NCI-H774 (cell line): ENCODE measurements around the gene CSNK2A3.
"Not testable (repeated sequence)": the region's sequence is repeated elsewhere in the genome, so short reads cannot be mapped to it uniquely, and the experiment has no call there.

Experiments
- DNase-seq: peaks from one replicate; lab custom pipeline; 2025; lab: John Stamatoyannopoulos, UW

Gene CSNK2A3

GRCh38 chr11:11352878-11353277 is at the start of gene CSNK2A3:
Gene CSNK2A3 (minus strand): TSS chr11:11353250. CDS start chr11:11353119, 131 bp downstream.
- not testable (repeated sequence) for DNase-seq

GRCh38 chr11:11401960-11402535 is 49.0 kb upstream of the CSNK2A3 start:
- DNase-seq: no peak

DNA sequence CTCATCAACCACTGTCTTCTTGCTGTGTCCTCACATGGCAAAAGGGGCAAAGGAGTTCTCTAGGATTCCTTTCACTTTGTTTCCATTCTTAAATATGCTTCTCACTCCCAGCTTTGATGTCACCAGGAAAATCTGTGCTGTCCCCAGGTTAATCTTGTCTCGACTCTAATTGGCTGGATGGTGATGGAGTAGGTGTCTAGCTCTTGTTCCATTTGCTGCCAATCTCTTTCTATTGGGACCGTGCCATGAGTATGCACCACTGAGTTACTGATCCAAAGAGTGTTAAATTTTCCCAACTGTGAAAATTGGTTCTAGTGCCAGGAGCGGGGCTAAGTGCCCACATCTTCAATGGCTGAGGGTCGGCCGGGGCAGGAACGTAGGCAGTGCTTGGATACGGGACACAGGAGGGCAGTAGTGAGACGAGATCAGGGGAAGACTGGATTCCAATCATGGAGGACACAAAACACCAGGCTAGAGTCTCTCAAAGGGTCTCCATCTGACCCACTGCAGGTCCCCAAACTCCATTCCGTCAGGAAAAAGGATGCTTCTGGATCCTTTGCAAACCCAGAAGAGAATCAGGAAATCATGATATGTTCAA is 47.7 kb upstream of the CSNK2A3 start:
- DNase-seq: no peak

DNA sequence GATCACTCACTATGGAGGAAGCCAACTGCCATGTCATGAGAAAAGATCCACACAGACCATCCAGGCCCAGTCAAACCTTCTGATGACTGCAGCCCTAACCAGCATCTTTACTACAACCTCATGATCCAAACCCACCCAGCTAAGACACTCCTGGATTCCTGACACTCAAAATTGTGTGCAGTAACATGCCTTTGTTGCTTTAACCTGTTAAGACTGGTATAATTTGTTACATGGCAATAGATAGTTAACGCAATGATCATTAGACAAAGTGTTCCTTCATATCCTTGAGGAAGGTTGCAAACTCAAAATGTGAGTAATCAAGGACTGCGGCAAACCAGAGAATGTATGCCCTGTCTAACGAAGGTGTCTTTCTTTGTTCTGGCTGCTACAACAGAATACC is 47.1 kb upstream of the CSNK2A3 start:
- DNase-seq: no peak

- no peak for DNase-seq
Measured at GRCh38 chr11:11397781-11398180, 44.7 kb upstream of the CSNK2A3 start.

DNA sequence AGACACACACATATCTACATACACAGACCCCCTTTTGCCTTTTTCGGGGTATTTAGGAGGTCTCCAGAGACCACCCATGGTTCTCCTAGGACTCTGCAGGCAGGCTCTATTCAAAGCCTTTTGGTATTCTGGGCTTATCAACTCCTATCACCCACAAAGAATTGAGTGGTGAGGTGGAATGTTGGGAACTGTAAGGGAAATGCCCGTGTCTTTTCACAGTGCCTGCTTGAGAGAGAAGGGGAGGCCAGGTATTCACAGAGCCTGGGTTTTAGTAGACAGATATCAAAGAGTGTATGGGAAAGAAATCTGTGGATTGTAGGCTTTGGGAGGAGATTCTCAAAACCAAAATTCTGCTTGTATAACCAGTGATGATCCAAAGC is 44.0 kb upstream of the CSNK2A3 start:
- DNase-seq: no peak

DNA sequence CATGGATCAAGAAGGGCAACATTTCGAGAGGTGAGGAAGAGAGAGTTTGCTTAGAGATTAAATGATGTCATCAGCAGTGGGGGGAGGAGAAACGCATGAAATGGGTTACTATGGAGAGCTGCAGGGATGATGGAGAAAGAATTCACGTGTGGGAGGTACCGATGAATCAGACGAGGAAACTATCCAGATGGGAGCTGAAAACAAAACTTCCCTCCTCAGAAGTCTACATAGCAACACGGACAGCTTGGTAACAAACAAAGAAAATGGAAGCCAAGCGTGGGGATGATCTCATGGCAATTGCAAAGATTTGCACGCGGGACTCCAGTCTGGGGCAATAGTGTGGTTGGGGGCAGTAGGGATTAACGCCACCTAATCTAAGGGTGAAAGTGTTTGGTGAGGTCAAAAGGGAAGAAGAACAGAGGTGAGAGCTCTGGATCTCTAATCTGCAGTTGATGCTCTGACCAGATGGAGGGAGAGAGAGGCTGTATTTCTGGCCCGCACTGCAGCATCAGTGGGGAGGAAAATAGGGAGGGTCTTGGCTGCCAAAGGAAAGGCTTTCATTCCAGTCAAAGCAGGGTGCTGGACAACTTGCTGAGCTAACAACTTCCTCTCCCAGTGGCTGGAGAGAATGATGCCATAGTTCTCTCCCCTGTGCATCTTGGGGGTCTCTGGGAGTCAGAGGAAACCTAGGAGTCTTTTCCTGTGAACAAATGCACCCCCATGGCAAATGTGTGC is 43.4 kb upstream of the CSNK2A3 start:
- no peak for DNase-seq

GRCh38 chr11:11395126-11395525 is 42.1 kb upstream of the CSNK2A3 start:
- DNase-seq: no peak

DNA sequence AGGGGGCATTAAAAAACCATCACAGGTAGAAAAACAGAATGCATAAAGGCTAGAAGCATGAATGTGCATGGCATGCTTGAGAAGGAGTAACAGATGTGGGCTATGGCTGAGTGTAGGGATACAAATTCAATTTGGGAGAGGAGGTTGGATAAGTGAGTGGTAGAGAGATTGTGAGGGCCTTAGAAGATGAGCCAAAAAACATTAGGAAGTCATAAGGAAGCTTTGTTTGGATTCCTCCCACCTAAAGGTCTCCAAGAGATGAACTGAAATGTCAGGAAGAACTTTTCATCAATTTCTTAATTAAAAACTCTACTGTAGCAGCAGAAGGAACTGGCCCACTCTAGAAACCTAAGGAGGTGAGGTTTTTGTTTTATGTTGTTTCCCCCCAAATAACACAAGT is 41.2 kb upstream of the CSNK2A3 start:
- DNase-seq: no peak

DNA sequence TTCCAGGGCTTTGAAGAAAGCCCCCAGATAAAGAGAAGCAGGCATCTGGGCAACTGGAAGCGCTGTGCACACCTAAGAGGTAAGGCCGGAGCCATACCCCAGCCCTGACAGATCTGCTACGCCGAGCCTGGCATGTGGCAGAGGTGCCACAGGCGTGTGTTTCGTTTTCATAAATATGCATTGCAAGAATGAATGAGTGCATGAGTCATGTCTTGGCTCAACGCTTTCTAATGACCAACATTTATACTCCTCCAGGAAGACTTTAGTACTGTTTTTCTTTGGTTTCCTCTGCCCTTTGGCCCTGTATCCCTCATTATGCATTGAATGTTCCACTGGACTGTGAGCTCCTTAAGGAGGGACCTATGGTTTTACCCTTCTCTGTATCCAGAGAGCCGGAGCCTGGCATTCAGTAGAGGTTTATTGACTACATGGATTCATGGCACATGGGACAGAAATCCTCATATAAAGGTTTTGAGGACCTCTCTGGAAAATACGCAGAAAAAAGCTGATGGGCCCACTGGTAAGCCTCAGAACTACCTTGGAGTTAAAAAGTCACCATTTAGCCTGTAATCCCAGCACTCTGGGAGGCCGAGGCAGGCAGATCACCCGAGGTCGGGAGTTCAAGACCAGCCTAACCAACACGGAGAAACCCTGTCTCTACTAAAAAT is 38.9 kb upstream of the CSNK2A3 start:
- no peak for DNase-seq

DNA sequence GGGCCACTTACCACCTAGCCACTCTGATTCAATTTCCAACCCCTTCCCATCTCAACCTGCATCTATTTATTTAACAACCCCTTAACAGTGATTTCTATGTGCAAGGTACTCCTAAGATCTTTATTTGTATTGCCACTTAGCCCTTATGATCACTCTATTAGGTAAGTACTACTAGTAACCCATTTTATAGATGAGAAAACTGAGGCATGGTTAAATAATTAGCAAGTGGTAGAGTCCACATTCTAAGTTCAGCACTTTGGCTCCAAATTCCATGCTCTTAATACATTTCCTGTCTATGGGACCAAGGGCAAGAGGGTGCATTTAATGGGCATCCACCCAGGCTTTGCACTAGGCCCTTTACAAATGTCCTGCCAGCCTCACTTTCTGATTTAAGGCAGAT is 38.1 kb upstream of the CSNK2A3 start:
- DNase-seq: no peak

- no peak for DNase-seq
Measured at GRCh38 chr11:11390068-11390771, 37.2 kb upstream of the CSNK2A3 start.

DNA sequence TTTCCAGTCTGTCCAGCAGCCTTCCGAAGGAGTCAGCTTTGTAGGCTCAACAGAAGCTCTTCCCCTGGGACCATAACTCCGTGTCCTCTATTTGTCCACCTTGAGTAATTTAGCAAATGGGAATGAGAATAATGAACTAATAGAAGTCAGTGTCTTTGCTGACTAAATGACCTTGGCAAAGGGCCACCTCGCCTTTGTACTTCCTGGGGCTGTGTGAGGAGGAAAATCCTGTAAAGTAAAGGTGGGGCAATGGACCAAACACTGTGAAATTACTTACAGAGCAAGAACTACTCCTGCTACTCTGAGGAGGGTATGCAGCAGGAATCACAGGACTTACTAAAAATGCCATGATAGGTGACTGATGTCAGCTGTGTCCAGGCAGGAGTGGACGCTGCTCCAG is 36.2 kb upstream of the CSNK2A3 start:
- no peak for DNase-seq

DNA sequence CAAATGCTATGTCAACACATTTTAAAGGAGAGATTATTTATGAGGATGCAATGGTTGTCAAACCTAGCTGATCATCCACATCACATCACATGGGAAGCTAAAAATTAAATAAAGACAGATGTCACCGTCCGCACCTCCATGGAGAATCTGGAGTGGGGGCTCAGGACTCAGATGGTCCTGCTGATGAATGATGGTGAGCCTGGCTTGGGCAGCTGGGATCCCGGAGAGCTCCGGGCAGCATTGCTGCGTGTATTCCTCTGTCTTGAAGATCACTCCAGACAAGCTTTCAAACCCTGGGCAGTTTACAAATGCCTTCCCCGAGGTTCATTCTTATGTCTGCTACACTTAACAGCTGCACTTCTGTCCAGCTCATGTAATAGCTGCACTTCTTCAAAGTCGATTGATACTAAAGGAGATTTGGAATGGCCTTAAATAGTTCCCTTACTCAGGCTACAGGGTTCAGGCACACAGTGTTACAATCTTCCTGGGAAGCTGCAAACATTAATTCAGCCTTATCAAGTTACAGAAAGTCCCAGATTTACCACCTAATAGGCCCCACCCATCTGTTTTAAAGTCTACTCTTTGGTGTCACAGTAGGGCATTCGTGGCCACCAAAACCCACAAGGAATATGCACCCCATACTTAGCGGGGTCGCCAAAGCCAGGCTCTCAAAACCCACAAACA is 34.7 kb upstream of the CSNK2A3 start:
- no peak for DNase-seq

DNA sequence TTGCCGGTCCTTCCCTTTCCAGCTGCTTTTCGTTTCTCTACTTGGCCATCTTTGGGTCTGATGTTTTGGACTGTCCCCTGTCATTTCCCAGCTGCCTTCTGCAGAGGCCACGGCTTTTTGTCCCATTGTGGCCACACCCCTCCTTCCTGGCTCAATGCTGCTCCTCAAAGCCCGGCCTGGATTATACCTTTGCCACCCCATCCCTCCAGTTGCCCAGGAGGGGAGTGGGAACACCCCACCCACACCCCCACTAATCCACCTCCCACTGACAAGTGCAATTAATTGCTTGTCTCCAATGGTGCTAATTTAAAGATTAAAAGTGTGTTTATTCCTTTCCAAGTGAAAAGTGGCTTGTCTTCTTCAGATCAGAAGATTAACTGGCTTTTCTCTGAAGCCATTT is 34.2 kb upstream of the CSNK2A3 start:
- DNase-seq: no peak

GRCh38 chr11:11384829-11385228 is 31.8 kb upstream of the CSNK2A3 start:
- no peak for DNase-seq

DNA sequence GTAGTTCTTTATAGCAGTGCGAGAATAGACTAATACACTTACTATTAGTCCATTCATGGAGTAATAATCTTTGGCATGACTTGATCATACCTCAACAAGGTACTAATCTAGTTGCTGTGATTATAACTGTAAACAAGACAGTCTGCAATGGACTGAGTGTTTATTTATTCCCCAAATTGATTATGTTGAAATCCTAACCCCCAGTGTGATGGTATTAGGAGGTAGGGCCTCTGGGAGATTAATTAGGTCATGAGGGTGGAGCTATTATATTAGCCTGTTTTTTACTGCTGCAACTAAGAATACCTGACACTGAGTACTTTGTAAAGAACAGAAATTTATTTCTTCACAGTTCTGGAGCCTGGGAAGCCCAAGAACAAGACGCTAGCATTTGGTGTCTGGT is 30.9 kb upstream of the CSNK2A3 start:
- no peak for DNase-seq

- peak; percentile 18 for DNase-seq
Measured at GRCh38 chr11:11382858-11383532, 29.9 kb upstream of the CSNK2A3 start.

GRCh38 chr11:11381471-11382105 is 28.5 kb upstream of the CSNK2A3 start:
- DNase-seq: no peak

DNA sequence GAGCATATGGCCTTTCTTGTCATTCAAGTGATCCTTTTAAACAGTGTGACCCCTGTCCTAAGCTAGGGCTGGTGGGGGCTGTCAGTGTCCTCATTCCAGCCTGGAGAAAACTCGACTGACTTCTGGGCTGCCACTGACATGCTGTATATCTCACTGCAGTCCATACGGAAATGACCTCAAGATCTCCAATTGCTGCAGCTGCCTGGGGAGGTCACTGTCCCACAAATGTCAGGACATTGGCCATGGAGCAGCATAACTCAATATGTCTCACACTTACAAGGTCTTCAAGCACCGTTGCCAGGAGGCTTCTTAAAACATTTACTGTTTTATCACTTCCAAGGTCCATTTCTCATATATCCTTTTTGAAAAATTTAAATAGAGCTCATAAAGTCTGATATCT is 27.8 kb upstream of the CSNK2A3 start:
- no peak for DNase-seq

DNA sequence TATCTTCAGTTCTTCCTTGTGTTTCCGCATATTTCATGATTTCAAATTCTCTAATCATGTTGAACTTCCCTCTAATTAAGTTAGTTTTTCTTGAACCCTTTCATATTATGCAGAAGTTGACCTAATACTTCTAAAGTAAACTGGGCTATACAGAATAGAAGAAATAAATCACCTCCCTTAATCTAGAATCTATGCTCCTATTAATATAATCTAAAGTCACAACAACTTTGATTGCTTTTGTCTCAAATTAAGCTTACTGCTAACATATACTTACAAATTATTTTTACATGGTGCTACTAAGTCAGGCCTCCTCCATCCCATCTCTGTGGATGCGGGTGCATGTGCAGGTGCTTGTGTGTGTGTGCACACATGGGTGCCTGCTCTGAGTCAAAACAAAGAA is 27.3 kb upstream of the CSNK2A3 start:
- DNase-seq: no peak
